Panc1 (cell line): ENCODE data around the gene KAT5. TPM values are rescaled to one million over a fixed set of nuclear protein-coding genes. Genes with fewer than 3 reads are reported as not detected.
"Not testable (repeated sequence)": the region's sequence is repeated elsewhere in the genome, so short reads cannot be mapped to it uniquely, and the experiment has no call there.

Source experiments
- ATAC-seq: fragments of 200-7000 bp; cut with Tn5 transposase; 2 replicates; pipeline ENCODE4 v1.9.1; 2020; ENCODE audit warnings: mild to moderate bottlenecking, moderate library complexity
- BruUV-seq: library from RNA; stranded (reverse); fragments of 400-500 nt; replicated peaks from 2 replicates; lab custom pipeline; 2021; lab: Mats Ljungman, UMichigan
- CTCF ChIA-PET: fragments of 300-600 bp; sonication (Branson Sonifier 250); formaldehyde crosslinking; loops from one replicate; lab custom pipeline; 2022; ENCODE audit warnings: antibody characterized with exemption; lab: Charles Lee
- POLR2A ChIA-PET: fragments of 300-600 bp; sonication (Branson Sonifier 250); formaldehyde crosslinking; loops from one replicate; lab custom pipeline; 2022; ENCODE audit warnings: antibody characterized with exemption; lab: Charles Lee
- DNase-seq: peaks from one replicate; pipeline ENCODE4 v3.0.0-alpha.2; 2010; ENCODE audit warnings: low read depth, low spot score
- H3K27ac ChIP-seq: 2 replicates; pipeline ENCODE4 v1.5.1; 2011; ENCODE audit warnings: mild to moderate bottlenecking, low read length, inconsistent platforms
- H3K27me3 ChIP-seq: fragments of 200-500 bp; sonication (Bioruptor generic); 2 replicates; pipeline ENCODE4 v1.6.0; 2014; ENCODE audit warnings: low read length, inconsistent platforms; ENCODE audit not compliant: control insufficient read depth, insufficient read depth
- H3K36me3 ChIP-seq: fragments of 200-500 bp; sonication (Bioruptor generic); 2 replicates; pipeline ENCODE4 v1.5.1; 2014; ENCODE audit warnings: inconsistent platforms, mild to moderate bottlenecking, low read length, moderate library complexity; ENCODE audit not compliant: control insufficient read depth, insufficient read depth
- H3K4me1 ChIP-seq: 2 replicates; pipeline ENCODE4 v1.5.1; 2011; ENCODE audit warnings: inconsistent platforms, mild to moderate bottlenecking, low read length, moderate library complexity; ENCODE audit not compliant: control insufficient read depth, insufficient read depth
- H3K4me3 ChIP-seq, 2 experiments: 2 replicates each; pipeline ENCODE4 v1.5.1; 2011 to 2012; ENCODE audit warnings: low read depth in 2 of 2, low read length in 2 of 2, mild to moderate bottlenecking in 2 of 2, inconsistent platforms in 1 of 2, moderate library complexity in 1 of 2
- H3K9me3 ChIP-seq: fragments of 200-500 bp; sonication (Bioruptor generic); 2 replicates; pipeline ENCODE4 v1.5.1; 2014; ENCODE audit warnings: low read depth, mild to moderate bottlenecking, inconsistent platforms, low read length, moderate library complexity; ENCODE audit not compliant: control insufficient read depth, insufficient read depth
- CTCF ChIP-seq: fragments of 450-650 bp; IDR thresholded peaks from 2 replicates; pipeline ENCODE4 v1.5.1; 2017; ENCODE audit warnings: mild to moderate bottlenecking
- POLR2AphosphoS5 ChIP-seq: IDR thresholded peaks from 2 replicates; pipeline ENCODE4 v1.6.1; 2012; ENCODE audit warnings: mild to moderate bottlenecking, low read depth, low read length, moderate library complexity
- SIN3A ChIP-seq: IDR thresholded peaks from 2 replicates; pipeline ENCODE4 v1.6.1; 2012; ENCODE audit warnings: low read depth, mild to moderate bottlenecking, low read length, moderate library complexity, borderline replicate concordance; ENCODE audit not compliant: insufficient read depth
- TCF7L2 ChIP-seq: IDR thresholded peaks from 2 replicates; pipeline ENCODE4 v1.6.1; 2011; ENCODE audit warnings: mild to moderate bottlenecking, low read depth, low read length, inconsistent platforms
- in situ Hi-C: cut with HindIII; loops from 2 replicates; pipeline ENCODE4 v1.10.0; 2016; ENCODE audit warnings: low sequenced_read_pairs, low pct_unique_long_range_greater_than_20kb
- intact Hi-C: fragments of 100-400 bp; cut with micrococcal nuclease; formaldehyde crosslinking; loops from one replicate; pipeline ENCODE4 v1.10.0; 2022; ENCODE audit not compliant: unreplicated experiment
- total RNA-seq: library from RNA; stranded (reverse); gene quantifications from one replicate; pipeline ENCODE4 v1.2.1, GENCODE V29; 2021; ENCODE audit not compliant: unreplicated experiment

The KAT5 gene
- total RNA-seq, 1 experiment from 2014 or later, result 84.2 TPM

DNA sequence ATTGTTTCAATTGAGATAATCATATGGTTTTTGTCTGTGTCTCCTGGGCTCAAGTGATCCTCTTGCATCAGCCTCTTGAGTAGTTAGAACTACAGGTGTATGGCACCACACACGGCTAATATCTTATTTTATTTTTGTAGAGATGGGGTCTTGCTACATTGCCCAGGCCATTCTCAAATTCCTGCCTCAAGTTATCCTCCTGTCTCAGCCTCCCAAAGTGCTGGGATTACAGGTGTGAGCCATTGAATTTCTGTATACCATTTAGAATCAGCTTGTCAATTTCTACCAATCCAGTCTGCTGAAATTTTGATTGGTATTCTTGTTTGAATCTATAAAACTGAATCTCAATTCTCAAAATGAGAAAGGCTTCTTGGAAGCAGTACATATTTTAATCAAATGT is 10.4 kb upstream of the KAT5 start:
- in situ Hi-C loops, result no loop called here

DNA sequence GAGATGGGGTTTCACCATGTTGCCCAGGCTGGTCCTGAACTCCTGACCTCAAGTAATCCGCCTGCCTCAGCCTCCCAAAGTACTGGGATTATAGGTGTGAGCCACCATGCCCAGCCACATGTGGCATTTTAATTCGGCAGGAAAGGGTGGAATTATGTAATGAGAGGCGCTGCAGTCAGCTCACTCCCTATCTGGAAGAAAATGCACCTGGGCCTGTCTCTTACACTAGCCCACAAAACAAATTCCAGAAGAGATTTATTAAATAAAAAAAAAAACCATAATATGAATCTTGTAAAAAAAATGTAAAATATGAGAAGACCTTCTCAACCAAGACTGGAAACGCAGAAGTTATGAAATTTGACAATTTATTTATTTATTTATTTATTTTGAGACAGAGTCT is 8.2 kb upstream of the KAT5 start:
- DNase-seq, result no peak
- ATAC-seq, result no peak
- no peak overlapping the region for H3K4me3 ChIP-seq
- no TSS peak for BruUV-seq
- ChIA-PET CTCF (no interaction called here), POLR2A (no interaction called here)
- TF ChIP-seq SIN3A (no peak), TCF7L2 (no peak), CTCF (no peak), POLR2AphosphoS5 (no peak)
- in situ Hi-C loops, result no loop called here
- H3K4me1 ChIP-seq, result no peaks in the 10 kb centered on the region
- 0 out of 2 replicates have a peak, but pooled peaks cover 5% of the 10 kb centered on the region for H3K27me3 ChIP-seq
- intact Hi-C loops, result loop anchor here (10.0 kb wide), 1 partner anchor 69 kb away; the partner anchor contains the start of gene SIPA1
- no peaks in the 10 kb centered on the region for H3K36me3 ChIP-seq
- no peak overlapping the region for H3K27ac ChIP-seq
- H3K9me3 ChIP-seq, result no peaks in the 10 kb centered on the region

More for the DNA sequence above, 10.4 kb upstream of the KAT5 start:
- intact Hi-C loops, result loop anchor here (10.0 kb wide), 1 partner anchor 67 kb away; the partner anchor contains the start of gene SIPA1
- H3K27ac ChIP-seq, result no peak overlapping the region
- no peaks in the 10 kb centered on the region for H3K36me3 ChIP-seq
- no peak for ATAC-seq
- H3K4me3 ChIP-seq, result no peak overlapping the region
- no peaks in the 10 kb centered on the region for H3K4me1 ChIP-seq
- TF ChIP-seq POLR2AphosphoS5 (no peak), CTCF (no peak)
- H3K27me3 ChIP-seq, result 0 out of 2 replicates have a peak, but pooled peaks cover 5% of the 10 kb centered on the region
- H3K9me3 ChIP-seq, result no peaks in the 10 kb centered on the region
- POLR2A ChIA-PET, result no interaction called here
- no TSS peak for BruUV-seq
- no peak for DNase-seq
- CTCF ChIA-PET, result no interaction called here

DNA sequence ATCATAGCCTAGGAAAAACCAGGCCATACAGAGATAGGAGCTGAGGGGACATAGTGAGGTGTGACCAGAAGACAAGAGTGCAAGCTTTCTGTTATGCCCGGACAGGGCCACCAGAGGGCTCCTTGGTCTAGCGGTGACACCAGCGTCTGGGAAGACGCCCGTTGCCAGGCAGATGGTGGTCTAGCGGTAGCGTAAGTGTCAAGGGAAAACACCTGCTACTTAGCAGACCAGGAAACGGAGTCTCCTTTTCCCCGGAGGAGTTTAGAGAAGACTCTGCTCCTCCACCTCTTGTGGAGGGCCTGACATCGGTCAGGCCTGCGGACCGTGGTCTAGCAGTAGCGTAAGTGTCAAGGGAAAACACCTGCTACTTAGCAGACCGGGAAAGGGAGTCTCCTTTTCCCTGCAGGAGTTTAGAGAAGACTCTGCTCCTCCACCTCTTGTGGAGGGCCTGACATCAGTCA is 5.7 kb upstream of the KAT5 start:
- BruUV-seq, H3K9me3 ChIP-seq, H3K36me3 ChIP-seq, POLR2A ChIA-PET, H3K27ac ChIP-seq, H3K4me1 ChIP-seq, in situ Hi-C loops, H3K27me3 ChIP-seq: not testable (repeated sequence)
- intact Hi-C loops, result loop anchor here (10.0 kb wide), 1 partner anchor 72 kb away; the partner anchor contains the start of gene SIPA1
- H3K4me3 ChIP-seq, result peak overlapping the region in 1 of 2 experiments; percentile 40; a peak in 2 of 4 replicates
- TF ChIP-seq CTCF, result peak; percentile 92
- CTCF ChIA-PET, result interaction anchor here (0.7 to 0.9 kb wide), 4 partner anchors 14 to 153 kb away, joined by 3 to 5 read pairs (median 4); partner anchors contain the start of gene RNASEH2C
- DNase-seq (peak; percentile 20), ATAC-seq (peak; percentile 71)

GRCh38 chr11:65707002-65707401 is 5.0 kb upstream of the KAT5 start:
- H3K27ac ChIP-seq, in situ Hi-C loops, ATAC-seq, BruUV-seq, H3K36me3 ChIP-seq, DNase-seq, POLR2A ChIA-PET, H3K4me3 ChIP-seq, H3K27me3 ChIP-seq, H3K4me1 ChIP-seq, H3K9me3 ChIP-seq: not testable (repeated sequence)
- CTCF ChIA-PET, result interaction anchor here (1.3 kb wide), 1 partner anchor 110 kb away, joined by 4 read pairs; no protein-coding TSS in a partner anchor
- intact Hi-C loops, result loop anchor here (10.0 kb wide), 1 partner anchor 72 kb away; the partner anchor contains the start of gene SIPA1
